Tibial nerve (tissue), 4 donors: ENCODE measurements around the gene OR6V1. TPM values are rescaled to one million over a fixed set of nuclear protein-coding genes. Genes with fewer than 3 reads are reported as not detected.

Source experiments
- DNase-seq, 2 donors: peaks; one replicate each; pipeline ENCODE4 v3.0.0-alpha.2; 2019; ENCODE audit warnings: low spot score in 2 of 2
- H3K27ac ChIP-seq, 4 donors: fragments of 200-600 bp; sonication (generic) in 3 of 4; one replicate each; pipeline ENCODE4 v1.5.1; 2017 to 2019; ENCODE audit warnings: mild to moderate bottlenecking in 1 of 4
- H3K27me3 ChIP-seq, 2 donors: fragments of 200-600 bp; sonication (generic) in 1 of 2; one replicate each; pipeline versions ENCODE4 v1.5.1 to v1.6.0; 2017 to 2019
- H3K36me3 ChIP-seq, 3 donors: fragments of 200-600 bp; sonication (generic); one replicate each; pipeline ENCODE4 v1.5.1; 2018 to 2019
- H3K4me1 ChIP-seq, 4 donors: fragments of 200-600 bp; sonication (generic) in 3 of 4; one replicate each; pipeline ENCODE4 v1.5.1; 2017 to 2019
- H3K4me3 ChIP-seq, 4 donors: fragments of 200-600 bp; sonication (generic) in 3 of 4; one replicate each; pipeline ENCODE4 v1.5.1; 2017 to 2019; ENCODE audit warnings: mild to moderate bottlenecking in 1 of 4, moderate library complexity in 1 of 4
- H3K9me3 ChIP-seq, 4 donors: fragments of 200-600 bp; sonication (generic) in 3 of 4; one replicate each; pipeline ENCODE4 v1.5.1; 2017 to 2019
- EP300 ChIP-seq, 2 donors: sonication (generic); formaldehyde crosslinking; IDR thresholded peaks; one replicate each; pipeline ENCODE4 v1.6.1; 2017; ENCODE audit warnings: antibody characterized with exemption in 2 of 2, mild to moderate bottlenecking in 1 of 2
- POLR2A ChIP-seq, 2 donors: fragments of 450-650 bp; IDR thresholded peaks; one replicate each; pipeline ENCODE4 v1.6.1; 2017; ENCODE audit warnings: antibody characterized with exemption in 2 of 2, mild to moderate bottlenecking in 2 of 2, moderate library complexity in 2 of 2
- WGBS, 2 donors: methylation state at CpG; one replicate each; pipeline ENCODE4 v1.1.5; 2018; 5-methylcytosine and 5-hydroxymethylcytosine counted together
- total RNA-seq, 4 donors: library from RNA; depleted of rRNA; stranded (reverse); fragments of >200 nt; gene quantifications; one replicate each; pipeline ENCODE4 v1.1.0, GENCODE V29; 2016
- TF ChIP-seq, protein P1 (sequence below), 5 experiments: fragments of 200-600 bp in 3 of 5; fragments of 450-650 bp in 2 of 5; sonication (generic) in 3 of 5; IDR thresholded peaks; one replicate each; pipeline ENCODE4 v1.5.1; 2016 to 2019; ENCODE audit warnings: antibody characterized with exemption in 5 of 5, mild to moderate bottlenecking in 3 of 5, moderate library complexity in 2 of 5

OR6V1 gene
- total RNA-seq, 4 donors from 2014 or later, result not detected

DNA sequence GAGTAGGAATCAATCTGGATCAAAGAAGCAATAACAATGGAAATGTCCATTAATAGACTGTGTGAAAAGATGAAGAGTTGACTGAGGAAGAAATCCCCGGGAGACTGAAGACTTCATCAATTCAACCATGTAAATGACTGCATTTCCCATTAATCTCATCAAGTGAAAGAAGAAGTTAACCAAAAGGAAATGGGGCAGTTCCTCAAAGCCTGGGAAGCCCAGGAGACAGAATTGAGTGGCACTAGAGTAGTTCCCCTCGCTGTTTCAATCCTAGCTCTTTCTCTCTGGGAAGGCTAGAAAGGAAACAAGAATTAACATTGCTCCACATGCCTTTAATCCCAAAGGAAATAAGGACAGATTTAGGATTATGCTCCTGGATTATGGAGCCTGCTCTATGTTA is 4.8 kb upstream of the OR6V1 start:
- no peak for TF ChIP-seq POLR2A (IDR thresholded peaks at IDR 0.05)
- no peak for TF ChIP-seq EP300 (IDR thresholded peaks at IDR 0.05)
- Histone ChIP-seq H3K27me3 (no peaks in the 10 kb centered on the region), H3K27ac (no peak overlapping the region), H3K4me3 (no peak overlapping the region), H3K9me3 (no peaks in the 10 kb centered on the region), H3K36me3 (no peaks in the 10 kb centered on the region), H3K4me1 (peaks cover 0 to 18% (median 0%) of the 10 kb centered on the region in 4 donors)
- WGBS, 2 donors, result 68 to 73% methylated on average over 2 of the region's 2 CpGs
- DNase-seq, result no peak

DNA sequence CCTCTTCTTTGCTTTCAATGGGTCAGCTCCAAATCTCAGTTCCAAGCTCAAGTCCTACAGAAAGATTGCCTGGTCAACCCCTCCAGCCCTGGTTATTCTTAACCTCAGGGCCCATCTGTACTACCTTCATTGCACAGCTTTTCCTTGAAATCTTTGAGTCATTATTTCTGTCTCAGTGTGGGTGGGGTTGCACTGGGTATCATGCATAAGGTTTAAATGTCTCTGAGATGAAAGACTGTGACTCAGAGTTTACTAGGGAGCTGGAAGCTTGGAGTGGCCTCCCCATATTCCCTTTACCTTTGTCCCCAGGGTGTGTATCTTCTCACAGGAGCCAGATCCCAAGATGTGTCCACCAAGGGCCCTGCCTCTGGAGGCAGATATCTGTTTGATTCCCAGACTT is 3.3 kb upstream of the OR6V1 start:
- H3K36me3 ChIP-seq, result no peaks in the 10 kb centered on the region
- H3K4me1 ChIP-seq, result peaks cover 0 to 7% (median 0%) of the 10 kb centered on the region in 4 donors

DNA sequence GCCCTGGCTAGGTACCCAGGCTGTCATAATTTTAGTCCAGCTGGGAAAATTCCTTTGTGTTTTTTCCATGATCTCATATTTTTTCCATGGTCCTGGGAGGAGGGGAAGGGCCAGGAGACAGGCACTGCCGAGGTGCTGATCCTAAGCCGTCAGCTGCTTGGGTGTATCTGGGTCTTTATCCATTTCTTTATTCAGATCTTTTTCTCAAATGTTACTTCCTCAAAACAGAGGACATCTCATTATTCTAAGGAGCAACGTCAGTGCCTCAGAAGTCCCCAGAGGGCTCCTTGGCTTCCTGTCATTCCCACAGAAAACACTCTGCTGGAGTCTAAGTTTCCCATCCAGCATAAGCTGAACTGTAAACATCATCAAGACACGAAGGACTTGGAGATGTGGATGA is 2.8 kb upstream of the OR6V1 start:
- TF ChIP-seq EP300 (IDR thresholded peaks at IDR 0.05) (no peak), POLR2A (IDR thresholded peaks at IDR 0.05) (no peak)
- TF ChIP-seq, protein P1, sequence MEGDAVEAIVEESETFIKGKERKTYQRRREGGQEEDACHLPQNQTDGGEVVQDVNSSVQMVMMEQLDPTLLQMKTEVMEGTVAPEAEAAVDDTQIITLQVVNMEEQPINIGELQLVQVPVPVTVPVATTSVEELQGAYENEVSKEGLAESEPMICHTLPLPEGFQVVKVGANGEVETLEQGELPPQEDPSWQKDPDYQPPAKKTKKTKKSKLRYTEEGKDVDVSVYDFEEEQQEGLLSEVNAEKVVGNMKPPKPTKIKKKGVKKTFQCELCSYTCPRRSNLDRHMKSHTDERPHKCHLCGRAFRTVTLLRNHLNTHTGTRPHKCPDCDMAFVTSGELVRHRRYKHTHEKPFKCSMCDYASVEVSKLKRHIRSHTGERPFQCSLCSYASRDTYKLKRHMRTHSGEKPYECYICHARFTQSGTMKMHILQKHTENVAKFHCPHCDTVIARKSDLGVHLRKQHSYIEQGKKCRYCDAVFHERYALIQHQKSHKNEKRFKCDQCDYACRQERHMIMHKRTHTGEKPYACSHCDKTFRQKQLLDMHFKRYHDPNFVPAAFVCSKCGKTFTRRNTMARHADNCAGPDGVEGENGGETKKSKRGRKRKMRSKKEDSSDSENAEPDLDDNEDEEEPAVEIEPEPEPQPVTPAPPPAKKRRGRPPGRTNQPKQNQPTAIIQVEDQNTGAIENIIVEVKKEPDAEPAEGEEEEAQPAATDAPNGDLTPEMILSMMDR (IDR thresholded peaks at IDR 0.05), result no peak
- H3K27me3 ChIP-seq, result no peaks in the 10 kb centered on the region
- H3K9me3 ChIP-seq, result no peaks in the 10 kb centered on the region
- peaks cover 0 to 7% (median 0%) of the 10 kb centered on the region in 4 donors for H3K4me1 ChIP-seq
- no peaks in the 10 kb centered on the region for H3K36me3 ChIP-seq
- H3K4me3 ChIP-seq, result no peak overlapping the region
- 19 to 31% methylated on average over 4 of the region's 4 CpGs for WGBS, 2 donors
- H3K27ac ChIP-seq, result peak overlapping the region in 1 of 4 donors; percentile 36
- no peak for DNase-seq

More for the DNA sequence above, 3.3 kb upstream of the OR6V1 start:
- H3K9me3 ChIP-seq, result no peaks in the 10 kb centered on the region
- H3K27me3 ChIP-seq, result no peaks in the 10 kb centered on the region
- no peak overlapping the region for H3K4me3 ChIP-seq
- TF ChIP-seq POLR2A (IDR thresholded peaks at IDR 0.05) (no peak), EP300 (IDR thresholded peaks at IDR 0.05) (no peak)
- TF ChIP-seq, protein P1 (IDR thresholded peaks at IDR 0.05), result no peak
- no peak overlapping the region for H3K27ac ChIP-seq
- no peak for DNase-seq

DNA sequence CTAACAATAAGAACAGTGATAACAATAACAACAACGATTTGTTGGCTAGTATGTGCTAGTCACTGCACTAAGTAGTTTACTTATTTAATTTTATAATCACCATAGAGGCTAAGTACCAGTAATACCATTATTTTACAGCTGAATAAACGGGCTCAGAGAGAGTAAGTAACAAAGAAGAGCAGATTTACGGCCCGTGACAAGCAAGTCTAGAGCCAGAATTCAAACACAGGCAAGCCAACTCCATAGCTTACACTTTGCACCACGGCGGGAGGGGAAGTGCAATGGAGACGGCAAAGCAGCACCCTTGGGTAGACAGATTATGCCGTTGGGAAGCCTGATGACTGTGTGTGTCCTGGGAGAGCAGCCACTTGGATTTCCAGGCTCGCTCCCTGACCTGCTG is 1.2 kb upstream of the OR6V1 start:
- Histone ChIP-seq H3K9me3 (peaks cover 0 to 4% (median 0%) of the 10 kb centered on the region in 4 donors), H3K36me3 (no peaks in the 10 kb centered on the region), H3K4me1 (peaks cover 0 to 7% (median 0%) of the 10 kb centered on the region in 4 donors), H3K27ac (no peak overlapping the region), H3K27me3 (no peaks in the 10 kb centered on the region), H3K4me3 (no peak overlapping the region)
- DNase-seq, result no peak
- TF ChIP-seq EP300 (IDR thresholded peaks at IDR 0.05) (no peak), POLR2A (IDR thresholded peaks at IDR 0.05) (no peak)
- TF ChIP-seq, protein P1 (IDR thresholded peaks at IDR 0.05), result no peak
- 17 to 35% methylated on average over 9 of the region's 9 CpGs for WGBS, 2 donors

DNA sequence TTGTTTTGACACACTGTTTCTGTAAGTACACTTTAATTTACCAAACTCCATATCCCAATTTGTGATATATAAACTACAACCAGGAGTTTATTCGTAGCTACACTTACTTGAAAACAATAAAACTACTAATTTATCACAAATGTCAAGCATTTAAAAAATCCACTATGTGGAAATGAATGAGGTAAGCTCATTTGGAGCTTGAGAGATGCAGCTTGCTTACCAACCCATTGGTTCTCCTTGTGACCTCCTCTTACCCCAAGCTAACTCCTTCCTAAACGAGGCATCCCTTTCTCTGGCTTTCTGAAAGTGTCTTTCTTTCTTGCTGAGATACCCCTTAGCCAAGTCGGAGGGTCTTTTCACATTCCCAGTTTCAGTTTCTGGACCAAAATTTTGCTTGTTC is 2.5 kb downstream of the OR6V1 start:
- peaks cover 0 to 2% (median 0%) of the 10 kb centered on the region in 4 donors for H3K4me1 ChIP-seq
- no peak for DNase-seq
- WGBS, 2 donors, result 54 to 59% methylated on average over 3 of the region's 3 CpGs
- H3K9me3 ChIP-seq, result peaks cover 0 to 7% (median 0%) of the 10 kb centered on the region in 4 donors
- H3K27ac ChIP-seq, result no peak overlapping the region
- no peaks in the 10 kb centered on the region for H3K27me3 ChIP-seq
- no peak overlapping the region for H3K4me3 ChIP-seq
- TF ChIP-seq, protein P1 (IDR thresholded peaks at IDR 0.05), result no peak
- TF ChIP-seq POLR2A (IDR thresholded peaks at IDR 0.05), result no peak
- no peak for TF ChIP-seq EP300 (IDR thresholded peaks at IDR 0.05)
- no peaks in the 10 kb centered on the region for H3K36me3 ChIP-seq

DNA sequence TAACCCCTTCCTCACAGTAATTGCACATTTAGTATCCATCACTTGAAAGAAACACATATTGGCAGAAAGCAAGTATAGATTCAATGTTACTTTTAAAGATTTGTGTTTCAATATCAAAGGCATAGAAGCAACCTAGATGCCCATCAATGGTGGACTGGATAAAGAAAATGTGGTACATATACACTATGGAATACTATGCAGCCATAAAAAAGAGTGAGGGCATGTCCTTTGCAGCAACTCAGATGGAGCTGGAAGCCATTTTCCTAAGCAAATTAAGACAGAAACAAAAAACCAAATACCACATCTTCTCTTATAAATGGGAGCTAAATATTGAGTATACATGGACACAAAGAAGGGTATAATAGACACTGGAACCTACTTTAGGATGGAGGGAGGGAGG is 3.6 kb downstream of the OR6V1 start:
- Histone ChIP-seq H3K4me3 (no peak overlapping the region), H3K36me3 (no peaks in the 10 kb centered on the region), H3K9me3 (peaks cover 0 to 7% (median 0%) of the 10 kb centered on the region in 4 donors), H3K4me1 (no peaks in the 10 kb centered on the region), H3K27me3 (no peaks in the 10 kb centered on the region), H3K27ac (no peak overlapping the region)
- DNase-seq, result no peak
- no peak for TF ChIP-seq EP300 (IDR thresholded peaks at IDR 0.05)
- TF ChIP-seq POLR2A (IDR thresholded peaks at IDR 0.05), result no peak
- TF ChIP-seq, protein P1 (IDR thresholded peaks at IDR 0.05), result no peak
